Testis (tissue), 3 donors: Measurements from ENCODE around the gene IRF5. TPM values are rescaled to one million over a fixed set of nuclear protein-coding genes. Genes with fewer than 3 reads are reported as not detected.

Experiments used
- DNase-seq: peaks from one replicate; pipeline ENCODE4 v3.0.0-alpha.2; 2019
- H3K27ac ChIP-seq, 2 donors: fragments of 200-600 bp; sonication (generic); one replicate each; pipeline ENCODE4 v1.5.1; 2019
- H3K27me3 ChIP-seq: fragments of 200-600 bp; sonication (generic); one replicate; pipeline ENCODE4 v1.5.1; 2019
- H3K36me3 ChIP-seq: fragments of 200-600 bp; sonication (generic); one replicate; pipeline ENCODE4 v1.5.1; 2017; ENCODE audit warnings: low read depth; ENCODE audit errors: missing control alignments
- H3K4me1 ChIP-seq: fragments of 200-600 bp; sonication (generic); one replicate; pipeline ENCODE4 v1.5.1; 2019
- H3K4me3 ChIP-seq, 2 donors: fragments of 200-600 bp; sonication (generic); one replicate each; pipeline ENCODE4 v1.5.1; 2017 to 2019
- H3K9me3 ChIP-seq: fragments of 200-600 bp; sonication (generic); one replicate; pipeline ENCODE4 v1.5.1; 2017
- CTCF ChIP-seq, 3 experiments: fragments of 450-650 bp in 2 of 3; fragments of 200-600 bp in 1 of 3; sonication (generic) in 1 of 3; IDR thresholded peaks; one replicate each; pipeline ENCODE4 v1.5.1; 2016 to 2019; ENCODE audit warnings: antibody characterized with exemption in 3 of 3, mild to moderate bottlenecking in 2 of 3, moderate library complexity in 1 of 3
- POLR2A ChIP-seq: fragments of 450-650 bp; IDR thresholded peaks from one replicate; pipeline ENCODE4 v1.6.1; 2017; ENCODE audit warnings: antibody characterized with exemption, mild to moderate bottlenecking, moderate library complexity
- WGBS, 2 donors: methylation state at CpG; one replicate each; pipeline ENCODE4 v1.1.5; 2018; 5-methylcytosine and 5-hydroxymethylcytosine counted together
- intact Hi-C: fragments of 100-400 bp; cut with DNase I; formaldehyde crosslinking; loops from one replicate; pipeline ENCODE4 v1.15.1; 2023; ENCODE audit warnings: low total_unique reads
- polyA plus RNA-seq: library from polyadenylated mRNA; stranded (reverse); fragments of 350-450 nt; fragmentation: Illumina TruSeq; extraction: RNeasy Lipid Tissue Mini Kit (QIAGEN cat#74804); gene quantifications from one replicate; pipeline ENCODE4 v1.2.3, GENCODE V29; 2014; ENCODE audit warnings: low read depth, low replicate concordance; ENCODE audit not compliant: insufficient read depth
- total RNA-seq, 2 donors: library from RNA; depleted of rRNA; stranded (reverse); fragments of >200 nt; gene quantifications; one replicate each; pipeline ENCODE4 v1.2.3, GENCODE V29; 2016

IRF5 gene
- total and polyA plus RNA-seq, 3 donors from 2014 or later, result 2.9 to 5.6 (median 4.6) TPM

- H3K27me3 ChIP-seq, result no peaks in the 10 kb centered on the region
- H3K9me3 ChIP-seq, result no peaks in the 10 kb centered on the region
- H3K27ac ChIP-seq, result no peak overlapping the region
- no peaks in the 10 kb centered on the region for H3K4me1 ChIP-seq
- no peak for DNase-seq
- H3K4me3 ChIP-seq, result no peak overlapping the region
- TF ChIP-seq CTCF (IDR thresholded peaks at IDR 0.05) (no peak), POLR2A (no peak)
- no peaks in the 10 kb centered on the region for H3K36me3 ChIP-seq
- intact Hi-C loops, result no loop called here
- 73 to 77% methylated on average over 15 of the region's 15 CpGs for WGBS, 2 donors
These were observed 17.4 kb downstream of the IRF5 start for GRCh38 chr7:128954830-128955802.

- Histone ChIP-seq H3K4me1 (no peaks in the 10 kb centered on the region), H3K27me3 (no peaks in the 10 kb centered on the region), H3K36me3 (no peaks in the 10 kb centered on the region), H3K27ac (no peak overlapping the region), H3K4me3 (no peak overlapping the region), H3K9me3 (no peaks in the 10 kb centered on the region)
- intact Hi-C loops, result no loop called here
- TF ChIP-seq CTCF (IDR thresholded peaks at IDR 0.05), result no peak
- TF ChIP-seq POLR2A, result no peak
- no peak for DNase-seq
These were observed 18.3 kb downstream of the IRF5 start for GRCh38 chr7:128955981-128956380.

- 75 to 86% methylated on average over 4 of the region's 4 CpGs for WGBS, 2 donors
- no peaks in the 10 kb centered on the region for H3K4me1 ChIP-seq
- intact Hi-C loops, result no loop called here
- H3K4me3 ChIP-seq, result no peak overlapping the region
- H3K27me3 ChIP-seq, result no peaks in the 10 kb centered on the region
- no peaks in the 10 kb centered on the region for H3K36me3 ChIP-seq
- no peak for DNase-seq
- no peak for TF ChIP-seq POLR2A
- TF ChIP-seq CTCF (IDR thresholded peaks at IDR 0.05), result no peak
- no peaks in the 10 kb centered on the region for H3K9me3 ChIP-seq
- no peak overlapping the region for H3K27ac ChIP-seq
These were observed 21.6 kb downstream of the IRF5 start for GRCh38 chr7:128959296-128959695.

- intact Hi-C loops, result no loop called here
- DNase-seq, result no peak
- Histone ChIP-seq H3K4me3 (no peak overlapping the region), H3K36me3 (no peaks in the 10 kb centered on the region), H3K27me3 (no peaks in the 10 kb centered on the region), H3K27ac (no peak overlapping the region), H3K4me1 (no peaks in the 10 kb centered on the region), H3K9me3 (no peaks in the 10 kb centered on the region)
- 90 to 92% methylated on average over 8 of the region's 8 CpGs for WGBS, 2 donors
- no peak for TF ChIP-seq POLR2A
- TF ChIP-seq CTCF (IDR thresholded peaks at IDR 0.05), result no peak
These were observed 23.4 kb downstream of the IRF5 start for GRCh38 chr7:128961030-128961659.
